Left ventricle myocardium superior (tissue), 1 donor: ENCODE measurements around the gene COL24A1. TPM values are rescaled to one million over a fixed set of nuclear protein-coding genes. Genes with fewer than 3 reads are reported as not detected.
"Not testable (repeated sequence)": the region's sequence is repeated elsewhere in the genome, so short reads cannot be mapped to it uniquely, and the experiment has no call there.

Experiments used
- ATAC-seq: fragments of 200-7000 bp; cut with Tn5 transposase; one replicate; pipeline ENCODE4 v1.9.1; 2020; ENCODE audit warnings: mild to moderate bottlenecking, moderate library complexity
- DNase-seq: peaks from one replicate; pipeline ENCODE4 v3.0.0-alpha.2; 2020
- intact Hi-C: fragments of 100-400 bp; cut with micrococcal nuclease; formaldehyde crosslinking; loops from one replicate; pipeline ENCODE4 v1.11.0; 2022
- total RNA-seq: library from RNA; stranded (reverse); fragmentation: NEBNext Ultra II Directional; extraction: Animal tissue kit (Norgen Biotek cat#: 25700); gene quantifications from one replicate; pipeline ENCODE4 v1.2.1, GENCODE V29; 2021
- donor health status: DM: no; HTN: yes; CAD: no; lungs with severe emphysema.

COL24A1 gene
- total RNA-seq, 1 donor from 2014 or later = 0.82 TPM

GRCh38 chr1:85762804-85763203 is 393.8 kb downstream of the COL24A1 start:
- ATAC-seq (no peak), DNase-seq (no peak)
- intact Hi-C loops = no loop called here

- intact Hi-C loops = no loop called here
- no peak for ATAC-seq
- DNase-seq = no peak
Measured at GRCh38 chr1:85756864-85757263, 399.7 kb downstream of the COL24A1 start.

DNA sequence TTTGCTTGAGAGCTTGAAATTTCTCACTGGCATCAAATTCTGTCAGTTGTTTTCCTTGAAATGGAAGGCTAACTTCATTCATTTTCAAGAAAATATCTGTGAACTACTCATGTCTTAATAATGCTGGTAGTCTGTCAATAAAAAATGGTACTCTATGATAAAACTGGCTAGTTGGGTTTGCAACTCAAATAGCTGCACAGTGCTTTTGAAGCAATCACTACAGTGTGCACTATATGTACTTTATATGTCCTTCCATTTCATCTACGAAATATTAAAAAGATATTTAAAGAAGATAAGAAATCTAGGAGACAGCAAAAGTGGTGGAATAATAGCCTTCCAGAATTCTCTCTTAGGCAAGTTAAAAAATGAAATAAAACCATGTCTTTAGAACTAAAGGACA is 408.5 kb downstream of the COL24A1 start:
- DNase-seq = no peak
- ATAC-seq = no peak
- intact Hi-C loops = no loop called here

DNA sequence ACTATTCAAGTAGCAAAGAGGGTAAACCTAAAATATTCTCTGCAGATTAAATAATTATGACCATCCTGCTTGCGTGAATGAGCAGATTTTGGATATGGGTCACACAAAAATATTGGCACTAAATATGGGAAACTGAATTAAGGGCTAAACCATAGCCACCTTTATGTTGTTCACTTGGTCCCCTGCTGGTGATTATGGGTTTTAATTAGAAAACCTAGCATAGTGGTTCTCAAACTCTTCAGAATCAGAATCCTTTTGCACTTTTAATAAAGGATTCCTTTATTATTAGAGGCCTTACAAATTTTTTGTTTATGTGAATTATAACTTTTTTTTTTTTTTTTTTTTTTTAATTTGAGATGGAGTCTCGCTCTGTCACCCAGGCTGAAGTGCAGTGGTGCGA is 409.8 kb downstream of the COL24A1 start:
- DNase-seq = no peak
- ATAC-seq = no peak
- intact Hi-C loops = no loop called here

- ATAC-seq = no peak
- intact Hi-C loops = no loop called here
- no peak for DNase-seq
Measured at GRCh38 chr1:85743814-85744213, 412.8 kb downstream of the COL24A1 start.

GRCh38 chr1:85734931-85735330 is 421.6 kb downstream of the COL24A1 start:
- intact Hi-C loops = no loop called here
- ATAC-seq = no peak
- DNase-seq = no peak

DNA sequence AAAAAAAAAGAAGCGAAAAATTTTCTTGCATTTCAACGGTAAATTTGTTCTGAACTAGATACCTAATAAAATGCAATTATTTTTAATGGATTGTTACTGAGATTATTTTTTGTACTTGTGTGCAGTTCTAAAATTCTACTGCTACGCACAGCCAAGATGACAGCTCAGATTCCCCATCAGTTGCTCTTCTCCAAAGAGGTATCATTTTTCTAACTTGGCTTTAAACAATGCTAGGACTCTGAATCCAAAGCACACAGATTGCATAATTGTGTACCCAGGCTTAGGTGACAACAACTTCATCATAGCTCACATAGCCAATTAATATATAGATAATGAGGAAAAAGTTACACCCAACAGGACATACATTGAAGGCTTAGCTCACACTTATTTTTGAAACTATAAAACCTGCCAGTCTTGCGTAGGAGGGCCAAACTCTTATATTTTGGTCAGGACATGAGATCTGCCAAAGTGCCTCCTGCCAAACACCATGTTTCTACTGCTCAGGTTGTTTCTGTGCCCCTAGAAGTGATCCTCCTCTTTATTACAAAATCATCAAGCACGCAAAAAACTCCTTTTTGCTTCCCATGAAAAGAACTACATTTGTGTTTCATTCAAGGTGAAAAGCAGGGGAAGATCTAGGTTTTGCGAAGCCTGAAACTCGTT is 437.8 kb downstream of the COL24A1 start:
- ATAC-seq (no peak), DNase-seq (no peak)
- intact Hi-C loops = no loop called here

- ATAC-seq, DNase-seq, intact Hi-C loops: not testable (repeated sequence)
Measured at GRCh38 chr1:85714418-85715114, 442.0 kb downstream of the COL24A1 start.

DNA sequence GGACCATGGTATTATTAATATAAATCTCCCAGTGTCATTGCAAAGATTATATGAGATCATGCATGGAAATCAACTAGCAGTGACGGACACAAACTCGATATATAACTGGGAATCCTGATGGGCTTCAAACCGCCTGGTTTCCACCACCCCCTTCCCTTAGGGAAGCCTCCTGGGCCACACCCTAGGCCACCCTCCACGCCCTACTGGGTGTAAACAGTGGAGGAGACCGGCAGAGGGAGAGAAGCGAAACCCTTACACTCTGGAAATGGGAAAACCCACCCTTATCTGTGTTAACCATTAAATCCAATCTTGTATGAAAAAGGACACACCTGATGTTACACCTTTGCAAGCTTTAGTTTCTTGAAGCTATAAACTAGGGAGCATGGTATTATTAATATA is 447.7 kb downstream of the COL24A1 start:
- intact Hi-C loops = no loop called here
- ATAC-seq = peak; percentile 6
- DNase-seq = no peak

- intact Hi-C loops = no loop called here
- peak; percentile 98 for ATAC-seq
- peak; percentile 89 for DNase-seq
Measured at GRCh38 chr1:85707990-85708828, 448.4 kb downstream of the COL24A1 start, which contains the start of gene ZNHIT6. ZNHIT6 (minus strand) TSS chr1:85708433; CDS start chr1:85708284, 149 bp downstream.

DNA sequence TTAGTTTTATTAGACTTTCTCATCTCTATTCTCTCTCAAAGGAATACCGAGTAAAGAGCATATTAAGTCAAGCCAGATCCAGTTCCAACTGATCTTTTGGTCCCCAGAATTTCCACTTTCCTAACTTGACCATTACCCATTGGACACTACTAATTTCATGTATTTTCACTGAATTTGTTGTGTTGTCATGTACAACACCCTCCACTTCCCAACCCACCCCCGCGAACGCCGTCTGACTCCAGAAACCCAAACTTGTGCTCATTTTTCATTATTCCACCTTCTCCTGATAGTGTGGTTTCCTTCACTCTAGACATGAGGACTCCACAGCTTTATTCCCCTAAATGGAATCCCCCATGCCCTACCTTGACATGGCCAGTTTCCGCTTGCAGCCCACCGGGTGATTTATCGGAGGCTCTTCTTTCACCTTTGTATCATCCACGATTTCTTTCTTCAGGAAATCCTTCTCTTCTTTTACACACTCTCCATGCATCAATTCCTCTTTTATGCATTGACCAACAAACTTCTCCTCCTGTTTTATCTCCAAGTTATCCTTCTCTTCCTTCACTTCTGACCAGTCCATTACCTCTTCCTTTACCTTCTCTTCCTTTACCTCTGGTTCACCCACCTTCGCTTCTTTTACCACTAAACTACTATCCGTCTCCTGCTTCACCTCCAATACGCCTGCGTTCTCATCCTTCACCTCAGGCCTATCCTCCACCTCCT is 449.1 kb downstream of the COL24A1 start:
- intact Hi-C loops = no loop called here
- DNase-seq = no peak
- ATAC-seq = no peak

- intact Hi-C loops = no loop called here
- ATAC-seq = no peak
- DNase-seq = no peak
Measured at GRCh38 chr1:85705940-85706339, 450.6 kb downstream of the COL24A1 start.

- intact Hi-C loops = no loop called here
Measured at GRCh38 chr1:85700422-85700821, 456.1 kb downstream of the COL24A1 start.

DNA sequence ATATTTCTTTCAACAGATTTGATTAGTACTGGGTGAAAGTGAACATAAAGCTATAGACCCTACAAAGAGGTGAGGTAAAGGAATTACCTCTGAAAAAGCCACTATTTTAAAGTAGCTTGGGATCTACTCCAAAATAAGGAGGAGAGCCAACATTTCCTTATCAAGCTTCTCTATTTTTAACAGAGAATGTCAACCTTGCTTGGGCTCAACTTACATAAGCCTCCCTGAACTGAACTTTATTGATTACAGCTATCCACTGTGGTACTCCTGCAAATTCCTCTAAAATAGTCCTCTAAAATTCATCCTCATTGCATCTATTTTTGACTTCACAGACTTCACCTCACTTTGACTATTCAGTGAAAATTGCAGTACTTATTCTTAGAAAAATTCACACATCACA is 458.7 kb downstream of the COL24A1 start:
- ATAC-seq = peak; percentile 76
- intact Hi-C loops = loop anchor here (10.0 kb wide), 1 partner anchor 203 kb away; no protein-coding TSS in a partner anchor
- DNase-seq = no peak

More at GRCh38 chr1:85700422-85700821, 456.1 kb downstream of the COL24A1 start:
- no peak for DNase-seq
- no peak for ATAC-seq

GRCh38 chr1:85692730-85693314 is 463.8 kb downstream of the COL24A1 start:
- peak; percentile 44 for ATAC-seq

DNA sequence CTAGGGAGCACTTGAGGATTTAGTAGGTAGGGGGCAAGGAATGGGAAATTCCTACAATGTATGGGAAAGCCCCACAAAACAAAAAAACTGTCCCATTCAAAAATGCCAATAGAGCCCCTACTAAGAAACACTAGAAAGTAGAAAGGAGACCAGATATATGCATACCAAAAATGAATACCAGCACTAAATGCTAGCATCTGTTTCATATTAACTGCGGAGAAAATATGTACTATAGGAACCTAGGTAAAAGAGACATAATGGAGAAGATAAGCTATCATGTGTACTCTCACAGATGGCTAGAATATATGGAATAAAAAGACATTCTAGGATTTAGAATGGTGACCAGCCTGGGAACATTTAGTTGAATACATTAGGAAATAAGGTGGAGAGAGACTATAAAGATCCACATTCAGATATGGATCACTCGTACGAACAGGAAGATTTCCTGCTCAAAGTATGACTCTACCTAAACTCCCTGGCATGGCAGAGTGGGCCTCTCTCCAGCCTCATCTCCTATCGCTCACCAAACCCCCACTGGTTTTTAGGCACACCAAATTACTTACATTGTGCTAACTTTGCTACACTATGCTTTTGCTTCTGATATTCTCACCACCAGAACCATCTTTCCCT is 466.7 kb downstream of the COL24A1 start:
- DNase-seq = no peak
- intact Hi-C loops = loop anchor here (5.0 to 10.0 kb wide), 3 partner anchors 108 to 383 kb away; partner anchors contain the start of gene CCN1
- no peak for ATAC-seq

More at GRCh38 chr1:85692730-85693314, 463.8 kb downstream of the COL24A1 start:
- intact Hi-C loops = loop anchor here (5.0 to 10.0 kb wide), 3 partner anchors 111 to 386 kb away; partner anchors contain the start of gene CCN1
- DNase-seq = no peak

GRCh38 chr1:85683292-85684025 is 473.1 kb downstream of the COL24A1 start:
- ATAC-seq (no peak), DNase-seq (no peak)
- intact Hi-C loops = no loop called here
